A673 (cell line): Measurements from ENCODE around the gene PRKAR2A.

Source experiments
- EZH2 ChIP-seq: fragments of 200-600 bp; sonication (generic); IDR thresholded peaks from 2 replicates; pipeline ENCODE4 v1.6.1; 2017; ENCODE audit warnings: borderline replicate concordance, low read depth, mild to moderate bottlenecking, mixed read lengths, antibody characterized with exemption, low read length; ENCODE audit not compliant: poor library complexity, severe bottlenecking
- TF ChIP-seq, protein P1 (sequence below): fragments of 300-800, 200-600 bp; sonication (generic); conservative IDR thresholded peaks from 2 replicates; pipeline ENCODE4 v1.5.1; 2017; ENCODE audit warnings: low read depth, mild to moderate bottlenecking, antibody characterized with exemption, low read length, moderate library complexity, mixed read lengths

DNA sequence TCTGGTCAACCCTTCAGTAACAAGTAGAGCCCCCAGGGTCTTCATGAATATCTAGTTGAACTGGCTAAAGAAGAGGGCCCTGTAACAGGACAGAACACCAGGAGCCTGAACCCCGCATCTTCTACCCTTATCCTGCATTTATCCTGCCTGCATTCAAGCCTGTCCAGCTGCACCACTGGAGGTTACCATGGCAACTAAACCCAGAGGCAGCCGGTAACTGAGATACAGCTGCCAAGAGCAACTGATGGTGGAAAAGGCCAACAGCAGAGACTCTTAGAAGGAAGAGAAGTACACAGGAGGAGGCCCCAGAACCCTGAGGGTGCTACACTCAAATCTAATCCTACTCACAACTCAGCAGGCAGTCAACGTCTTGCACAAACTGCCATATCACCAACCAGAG lies 3.7 kb upstream of the PRKAR2A start:
- TF ChIP-seq, protein P1, sequence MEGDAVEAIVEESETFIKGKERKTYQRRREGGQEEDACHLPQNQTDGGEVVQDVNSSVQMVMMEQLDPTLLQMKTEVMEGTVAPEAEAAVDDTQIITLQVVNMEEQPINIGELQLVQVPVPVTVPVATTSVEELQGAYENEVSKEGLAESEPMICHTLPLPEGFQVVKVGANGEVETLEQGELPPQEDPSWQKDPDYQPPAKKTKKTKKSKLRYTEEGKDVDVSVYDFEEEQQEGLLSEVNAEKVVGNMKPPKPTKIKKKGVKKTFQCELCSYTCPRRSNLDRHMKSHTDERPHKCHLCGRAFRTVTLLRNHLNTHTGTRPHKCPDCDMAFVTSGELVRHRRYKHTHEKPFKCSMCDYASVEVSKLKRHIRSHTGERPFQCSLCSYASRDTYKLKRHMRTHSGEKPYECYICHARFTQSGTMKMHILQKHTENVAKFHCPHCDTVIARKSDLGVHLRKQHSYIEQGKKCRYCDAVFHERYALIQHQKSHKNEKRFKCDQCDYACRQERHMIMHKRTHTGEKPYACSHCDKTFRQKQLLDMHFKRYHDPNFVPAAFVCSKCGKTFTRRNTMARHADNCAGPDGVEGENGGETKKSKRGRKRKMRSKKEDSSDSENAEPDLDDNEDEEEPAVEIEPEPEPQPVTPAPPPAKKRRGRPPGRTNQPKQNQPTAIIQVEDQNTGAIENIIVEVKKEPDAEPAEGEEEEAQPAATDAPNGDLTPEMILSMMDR = no peak
- no peak for TF ChIP-seq EZH2
